DMS53 treated with DMSO at 0.1 percent for 48 hours (cell line): ENCODE measurements around the gene MSL3B.

ENCODE experiments used
- DNase-seq: peaks from one replicate; lab custom pipeline; 2025; ENCODE audit not compliant: unreplicated experiment; lab: John Stamatoyannopoulos, UW

MSL3B gene

GRCh38 chr2:233818639-233819621 lies 49.3 kb downstream of the MSL3B start:
- DNase-seq, result no peak

- DNase-seq, result no peak
These were observed 50.1 kb downstream of the MSL3B start for GRCh38 chr2:233817995-233818638.

- DNase-seq, result no peak
These were observed 50.8 kb downstream of the MSL3B start for GRCh38 chr2:233817361-233817911.

- no peak for DNase-seq
These were observed 51.4 kb downstream of the MSL3B start for GRCh38 chr2:233816771-233817170.

GRCh38 chr2:233816334-233816733 lies 51.9 kb downstream of the MSL3B start:
- no peak for DNase-seq

GRCh38 chr2:233815861-233816260 lies 52.3 kb downstream of the MSL3B start:
- DNase-seq, result no peak
